Activated T-cell treated with anti-CD3 and anti-CD28 coated beads, Interleukin-2, amount 50 U/mL, for 72 hours (primary cell): ENCODE results near the gene CPA4. TPM values are rescaled to one million over a fixed set of nuclear protein-coding genes. Genes with fewer than 3 reads are reported as not detected.

Source experiments
- ATAC-seq, 2 donors: fragments of 150-1000 bp; cut with Tn5 transposase; replicated peaks in 1 of 2; 2 replicates each; pipeline ENCODE4 v1.10.0; 2021; ENCODE audit warnings: moderate library complexity in 2 of 2, mild to moderate bottlenecking in 1 of 2
- DNase-seq, 2 donors: peaks; one replicate each; pipeline ENCODE4 v3.0.0; 2021 to 2022; ENCODE audit warnings: mixed read lengths in 1 of 2
- H3K27ac Mint-ChIP-seq: one replicate; pipeline ENCODE4 v1.8.0; 2022; ENCODE audit warnings: mild to moderate bottlenecking, moderate library complexity, mixed read lengths
- H3K27me3 Mint-ChIP-seq: one replicate; pipeline ENCODE4 v1.8.0; 2022; ENCODE audit warnings: low read depth, mixed read lengths
- H3K36me3 Mint-ChIP-seq, 2 donors: one replicate each; pipeline ENCODE4 v1.8.0; 2022; ENCODE audit warnings: mixed read lengths in 2 of 2, mild to moderate bottlenecking in 1 of 2; ENCODE audit not compliant: insufficient read depth in 2 of 2
- H3K4me1 Mint-ChIP-seq: one replicate; pipeline ENCODE4 v1.8.0; 2022; ENCODE audit warnings: low read depth, mixed read lengths
- H3K4me3 Mint-ChIP-seq, 2 donors: one replicate each; pipeline ENCODE4 v1.8.0; 2022; ENCODE audit warnings: mild to moderate bottlenecking in 2 of 2, mixed read lengths in 2 of 2, moderate library complexity in 2 of 2
- H3K9me3 Mint-ChIP-seq, 2 donors: one replicate each; pipeline ENCODE4 v1.8.0; 2022; ENCODE audit warnings: mixed read lengths in 2 of 2
- total RNA-seq, 2 donors: library from RNA; stranded (reverse); gene quantifications; one replicate each; pipeline ENCODE4 v1.2.3, GENCODE V29; 2022

Gene CPA4
- total RNA-seq, 2 donors from 2014 or later, result 0.32 TPM; not detected in 1

DNA sequence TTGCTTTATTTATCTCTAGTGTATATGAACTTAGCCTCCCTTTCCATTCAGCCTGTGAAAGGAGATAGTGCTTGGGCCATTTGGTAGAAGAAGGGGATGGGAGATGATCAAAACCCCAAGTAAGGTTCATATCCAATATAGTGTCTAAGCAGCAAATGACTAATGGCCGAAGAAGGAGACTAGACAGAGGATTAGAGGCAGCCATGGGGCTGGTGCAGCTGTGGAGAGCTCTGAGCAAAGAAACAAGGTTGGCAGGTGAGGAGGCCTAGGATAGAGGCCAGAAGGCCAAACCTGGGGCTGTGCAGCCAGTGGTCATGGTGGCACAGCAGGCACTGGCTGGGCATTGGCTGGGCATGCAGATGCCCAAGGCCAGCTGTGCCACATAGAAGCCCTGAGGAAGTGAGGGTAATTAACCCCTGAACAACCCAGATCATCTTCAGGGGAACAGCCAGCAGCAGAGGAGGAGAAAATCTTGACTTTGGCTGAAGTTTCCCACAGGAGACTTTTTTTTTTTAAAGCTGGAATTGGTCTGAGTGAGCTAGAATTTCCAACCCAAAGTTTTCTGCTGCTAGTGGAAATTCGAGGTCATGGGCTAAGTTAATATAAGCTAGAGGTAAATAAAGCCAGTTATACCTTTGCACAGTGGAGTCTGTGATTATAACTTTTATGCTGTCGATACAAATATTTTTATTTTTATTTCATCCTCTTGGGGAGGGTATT lies 77.0 kb downstream of the CPA4 start:
- DNase-seq (no peak), ATAC-seq (no peak)
- peaks cover 44% of the 10 kb centered on the region for H3K4me1 Mint-ChIP-seq
- H3K4me3 Mint-ChIP-seq, result no peak overlapping the region
- no peaks in the 10 kb centered on the region for H3K9me3 Mint-ChIP-seq
- H3K27ac Mint-ChIP-seq, result no peak overlapping the region
- H3K27me3 Mint-ChIP-seq, result no peaks in the 10 kb centered on the region
- peaks cover 0 to 5% of the 10 kb centered on the region in 2 donors for H3K36me3 Mint-ChIP-seq

GRCh38 chr7:130371046-130371445 lies 78.1 kb downstream of the CPA4 start:
- Mint-ChIP-seq H3K27me3 (no peaks in the 10 kb centered on the region), H3K27ac (no peak overlapping the region), H3K9me3 (peaks cover 0 to under 1% of the 10 kb centered on the region in 2 donors), H3K36me3 (peaks cover 0 to 5% of the 10 kb centered on the region in 2 donors), H3K4me3 (no peak overlapping the region), H3K4me1 (peaks cover 33% of the 10 kb centered on the region)
- DNase-seq, result no peak
- ATAC-seq, result no peak

DNA sequence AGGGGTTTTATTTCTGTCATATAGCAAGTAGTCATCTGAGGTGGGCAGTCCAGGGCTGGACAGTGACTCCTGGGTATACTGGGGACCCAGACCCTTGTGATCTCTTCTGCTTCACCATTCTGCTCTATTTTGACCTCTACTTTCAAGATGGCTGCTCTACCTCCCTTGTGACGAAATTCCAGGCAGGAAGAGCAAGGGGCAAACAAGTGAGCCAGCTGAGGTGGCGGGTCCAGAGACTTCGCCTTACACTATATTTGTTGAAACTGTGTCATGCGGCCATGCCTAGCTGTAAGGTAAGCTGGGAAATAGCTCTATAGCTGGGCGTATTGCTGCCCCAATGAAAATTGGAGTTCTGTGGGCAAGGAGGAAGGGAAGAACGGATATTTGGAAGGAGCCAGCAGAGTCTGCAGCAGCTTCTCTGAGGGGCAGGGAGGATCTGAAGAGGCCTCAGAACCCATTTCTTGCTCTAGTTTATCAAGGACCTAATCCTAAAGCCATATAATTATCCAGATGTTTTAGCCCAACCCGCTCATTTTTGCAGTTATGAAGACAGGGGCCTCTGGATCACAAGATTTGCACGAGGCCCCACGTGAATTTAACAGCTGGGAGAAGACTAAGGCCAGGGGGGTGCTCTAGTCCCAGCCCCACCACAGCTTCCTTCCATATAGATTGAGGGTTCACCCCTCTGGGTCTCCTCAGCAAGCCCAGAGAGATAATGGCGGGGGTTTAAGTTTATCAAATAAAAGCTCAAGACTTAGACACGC lies 79.6 kb downstream of the CPA4 start:
- Mint-ChIP-seq H3K27ac (no peak overlapping the region), H3K4me1 (peaks cover 18% of the 10 kb centered on the region), H3K9me3 (peaks cover 2 to 3% of the 10 kb centered on the region in 2 donors), H3K4me3 (no peak overlapping the region), H3K27me3 (no peaks in the 10 kb centered on the region), H3K36me3 (peaks cover 4 to 6% of the 10 kb centered on the region in 2 donors)
- no peak for ATAC-seq
- no peak for DNase-seq

Other genes with a start within 250 kb of the CPA4 start
- gene ZC3HC1, start 241.8 kb upstream of the CPA4 start, total RNA-seq, result 10 to 100 TPM; 19.8 to 28.4 TPM
- gene KLHDC10, start 222.6 kb upstream of the CPA4 start, total RNA-seq, result 10 to 100 TPM; 21.7 to 23.1 TPM
- gene TMEM209, start 87.8 kb upstream of the CPA4 start, total RNA-seq, result 10 to 100 TPM; 46.1 to 58.2 TPM
- gene SSMEM1, start 85.3 kb upstream of the CPA4 start, total RNA-seq, result not detected
- gene CPA2, start 26.3 kb upstream of the CPA4 start, total RNA-seq, result not detected
- 1 to 10 TPM; 4.4 to 5.9 TPM for gene CPA5, start 51.7 kb downstream of the CPA4 start, total RNA-seq
- gene CPA1, start 87.3 kb downstream of the CPA4 start, total RNA-seq, result not detected
- gene CEP41, start 147.9 kb downstream of the CPA4 start, total RNA-seq, result 10 to 100 TPM; 19.1 to 33.3 TPM
- 1 to 10 TPM; 3.5 to 4.8 TPM for gene MEST, start 198.9 kb downstream of the CPA4 start, total RNA-seq